DOHH2 (cell line): Measurements from ENCODE around the gene GPR3.

Experiments used
- CTCF ChIP-seq: fragments of 200-600 bp; sonication (generic); IDR thresholded peaks from one replicate; pipeline ENCODE4 v1.5.1; 2014; ENCODE audit warnings: antibody characterized with exemption, mild to moderate bottlenecking, low read depth, low read length; ENCODE audit not compliant: poor library complexity, severe bottlenecking
- EZH2phosphoT487 ChIP-seq: fragments of 200-600 bp; sonication (generic); IDR thresholded peaks from 2 replicates; pipeline ENCODE4 v1.6.1; 2017; ENCODE audit warnings: borderline replicate concordance, mild to moderate bottlenecking, antibody characterized with exemption, low read length, moderate library complexity, mixed read lengths

- TF ChIP-seq CTCF (no peak), EZH2phosphoT487 (no peak)
Measured at GRCh38 chr1:27353166-27353565, 39.3 kb upstream of the GPR3 start.
